Effector memory CD8-positive, alpha-beta T cell (primary cell): ENCODE results near the gene ZBTB4.

ENCODE experiments used
- ATAC-seq: fragments of 150-1000 bp; cut with Tn5 transposase; replicated peaks from 2 replicates; pipeline ENCODE4 v1.10.0; 2021; ENCODE audit warnings: mild to moderate bottlenecking, moderate library complexity
- DNase-seq, 3 experiments: peaks; one replicate each; pipeline ENCODE4 v3.0.0; 2021
- H3K27ac Mint-ChIP-seq, 2 donors: one replicate each; pipeline ENCODE4 v1.8.0; 2022; ENCODE audit warnings: mild to moderate bottlenecking in 2 of 2, mixed read lengths in 2 of 2, moderate library complexity in 2 of 2
- H3K27me3 Mint-ChIP-seq, 2 donors: one replicate each; pipeline ENCODE4 v1.8.0; 2022; ENCODE audit warnings: mixed read lengths in 2 of 2
- H3K36me3 Mint-ChIP-seq: one replicate; pipeline ENCODE4 v1.8.0; 2022; ENCODE audit warnings: mild to moderate bottlenecking, moderate library complexity, mixed read lengths; ENCODE audit not compliant: insufficient read depth
- H3K4me1 Mint-ChIP-seq, 2 donors: one replicate each; pipeline ENCODE4 v1.8.0; 2022; ENCODE audit warnings: low read depth in 2 of 2, mixed read lengths in 2 of 2
- H3K4me3 Mint-ChIP-seq, 2 donors: one replicate each; pipeline ENCODE4 v1.8.0; 2022; ENCODE audit warnings: mild to moderate bottlenecking in 2 of 2, mixed read lengths in 2 of 2, moderate library complexity in 2 of 2
- H3K9me3 Mint-ChIP-seq, 2 donors: one replicate each; pipeline ENCODE4 v1.8.0; 2022; ENCODE audit warnings: mixed read lengths in 2 of 2

ZBTB4 gene

GRCh38 chr17:7502171-7502847 lies 22.9 kb upstream of the ZBTB4 start:
- Mint-ChIP-seq H3K36me3 (peaks cover 100% of the 10 kb centered on the region), H3K4me3 (no peak overlapping the region), H3K27me3 (no peaks in the 10 kb centered on the region), H3K27ac (peak overlapping the region; percentile 41 to 65), H3K9me3 (no peaks in the 10 kb centered on the region), H3K4me1 (no peaks in the 10 kb centered on the region)
- DNase-seq = no peak
- ATAC-seq = peak; percentile 7

- Mint-ChIP-seq H3K36me3 (peaks cover 100% of the 10 kb centered on the region), H3K27ac (peak overlapping the region in 1 of 2 donors; percentile 27), H3K4me1 (peaks cover 0 to 2% of the 10 kb centered on the region in 2 donors), H3K9me3 (no peaks in the 10 kb centered on the region), H3K4me3 (no peak overlapping the region), H3K27me3 (no peaks in the 10 kb centered on the region)
- ATAC-seq (no peak), DNase-seq (no peak)
Observed at GRCh38 chr17:7501729-7502128, 22.3 kb upstream of the ZBTB4 start.

- DNase-seq = no peak
- H3K27me3 Mint-ChIP-seq = no peaks in the 10 kb centered on the region
Observed at GRCh38 chr17:7499161-7499560, 19.7 kb upstream of the ZBTB4 start.

GRCh38 chr17:7497636-7498035 lies 18.2 kb upstream of the ZBTB4 start:
- Mint-ChIP-seq H3K4me1 (peaks cover 15 to 27% of the 10 kb centered on the region in 2 donors), H3K27me3 (no peaks in the 10 kb centered on the region), H3K4me3 (no peak overlapping the region), H3K36me3 (peaks cover 93% of the 10 kb centered on the region), H3K27ac (peak overlapping the region in 1 of 2 donors; percentile 95), H3K9me3 (no peaks in the 10 kb centered on the region)
- ATAC-seq (no peak), DNase-seq (no peak)

More at GRCh38 chr17:7499161-7499560, 19.7 kb upstream of the ZBTB4 start:
- Mint-ChIP-seq H3K36me3 (peaks cover 99% of the 10 kb centered on the region), H3K27ac (peak overlapping the region in 1 of 2 donors; percentile 49), H3K4me1 (peaks cover 6 to 17% of the 10 kb centered on the region in 2 donors), H3K4me3 (peak overlapping the region in 1 of 2 donors; percentile 36), H3K9me3 (no peaks in the 10 kb centered on the region)
- no peak for ATAC-seq

GRCh38 chr17:7497228-7497627 lies 17.8 kb upstream of the ZBTB4 start:
- peak overlapping the region in 1 of 2 donors; percentile 53 for H3K4me3 Mint-ChIP-seq
- peaks cover 15 to 27% of the 10 kb centered on the region in 2 donors for H3K4me1 Mint-ChIP-seq
- no peak for DNase-seq
- H3K9me3 Mint-ChIP-seq = no peaks in the 10 kb centered on the region
- H3K27me3 Mint-ChIP-seq = no peaks in the 10 kb centered on the region
- peaks cover 91% of the 10 kb centered on the region for H3K36me3 Mint-ChIP-seq
- H3K27ac Mint-ChIP-seq = peak overlapping the region in 1 of 2 donors; percentile 95
- ATAC-seq = peak; percentile 5

GRCh38 chr17:7496470-7497183 lies 17.2 kb upstream of the ZBTB4 start:
- peaks cover 91% of the 10 kb centered on the region for H3K36me3 Mint-ChIP-seq
- H3K9me3 Mint-ChIP-seq = no peaks in the 10 kb centered on the region
- H3K4me3 Mint-ChIP-seq = peak overlapping the region in 1 of 2 donors; percentile 53
- DNase-seq (no peak), ATAC-seq (peak; percentile 14)
- H3K27ac Mint-ChIP-seq = peak overlapping the region in 1 of 2 donors; percentile 95
- peaks cover 17 to 33% of the 10 kb centered on the region in 2 donors for H3K4me1 Mint-ChIP-seq
- no peaks in the 10 kb centered on the region for H3K27me3 Mint-ChIP-seq

GRCh38 chr17:7495906-7496434 lies 16.5 kb upstream of the ZBTB4 start:
- DNase-seq (no peak), ATAC-seq (no peak)
- H3K4me3 Mint-ChIP-seq = peak overlapping the region in 1 of 2 donors; percentile 53
- H3K36me3 Mint-ChIP-seq = peaks cover 91% of the 10 kb centered on the region
- no peaks in the 10 kb centered on the region for H3K27me3 Mint-ChIP-seq
- H3K27ac Mint-ChIP-seq = peak overlapping the region in 1 of 2 donors; percentile 95
- peaks cover 22 to 37% of the 10 kb centered on the region in 2 donors for H3K4me1 Mint-ChIP-seq
- no peaks in the 10 kb centered on the region for H3K9me3 Mint-ChIP-seq

GRCh38 chr17:7493941-7494340 lies 14.5 kb upstream of the ZBTB4 start:
- peaks cover 84% of the 10 kb centered on the region for H3K36me3 Mint-ChIP-seq
- no peak overlapping the region for H3K4me3 Mint-ChIP-seq
- H3K4me1 Mint-ChIP-seq = peaks cover 36 to 56% of the 10 kb centered on the region in 2 donors
- no peak for ATAC-seq
- no peak for DNase-seq
- H3K27me3 Mint-ChIP-seq = no peaks in the 10 kb centered on the region
- H3K9me3 Mint-ChIP-seq = no peaks in the 10 kb centered on the region
- H3K27ac Mint-ChIP-seq = peak overlapping the region in 1 of 2 donors; percentile 95

- peaks cover 81% of the 10 kb centered on the region for H3K36me3 Mint-ChIP-seq
Observed at GRCh38 chr17:7491583-7491982, 12.2 kb upstream of the ZBTB4 start.

GRCh38 chr17:7490144-7490543 lies 10.7 kb upstream of the ZBTB4 start:
- Mint-ChIP-seq H3K27ac (no peak overlapping the region), H3K4me3 (no peak overlapping the region), H3K36me3 (peaks cover 79% of the 10 kb centered on the region), H3K9me3 (no peaks in the 10 kb centered on the region), H3K4me1 (peaks cover 57 to 73% of the 10 kb centered on the region in 2 donors), H3K27me3 (no peaks in the 10 kb centered on the region)
- DNase-seq (no peak), ATAC-seq (no peak)

More at GRCh38 chr17:7491583-7491982, 12.2 kb upstream of the ZBTB4 start:
- peak overlapping the region in 1 of 2 donors; percentile 47 for H3K27ac Mint-ChIP-seq
- no peak for DNase-seq
- H3K4me3 Mint-ChIP-seq = peak overlapping the region in 1 of 2 donors; percentile 14
- no peak for ATAC-seq
- H3K27me3 Mint-ChIP-seq = no peaks in the 10 kb centered on the region
- H3K4me1 Mint-ChIP-seq = peaks cover 50 to 67% of the 10 kb centered on the region in 2 donors
- H3K9me3 Mint-ChIP-seq = no peaks in the 10 kb centered on the region

- peaks cover 72% of the 10 kb centered on the region for H3K36me3 Mint-ChIP-seq
- H3K4me3 Mint-ChIP-seq = peak overlapping the region; percentile 99
- DNase-seq = no peak
- H3K9me3 Mint-ChIP-seq = no peaks in the 10 kb centered on the region
- no peak for ATAC-seq
- H3K4me1 Mint-ChIP-seq = peaks cover 67 to 69% of the 10 kb centered on the region in 2 donors
- peak overlapping the region; percentile 100 for H3K27ac Mint-ChIP-seq
- no peaks in the 10 kb centered on the region for H3K27me3 Mint-ChIP-seq
Observed at GRCh38 chr17:7486181-7486580, 6.8 kb upstream of the ZBTB4 start.

- ATAC-seq (no peak), DNase-seq (no peak)
- peaks cover 65 to 66% of the 10 kb centered on the region in 2 donors for H3K4me1 Mint-ChIP-seq
- H3K9me3 Mint-ChIP-seq = no peaks in the 10 kb centered on the region
- H3K4me3 Mint-ChIP-seq = peak overlapping the region; percentile 99
- H3K36me3 Mint-ChIP-seq = peaks cover 69% of the 10 kb centered on the region
- H3K27ac Mint-ChIP-seq = peak overlapping the region; percentile 100
- H3K27me3 Mint-ChIP-seq = no peaks in the 10 kb centered on the region
Observed at GRCh38 chr17:7484919-7485377, 5.5 kb upstream of the ZBTB4 start.

- peaks cover 61 to 63% of the 10 kb centered on the region in 2 donors for H3K4me1 Mint-ChIP-seq
- H3K4me3 Mint-ChIP-seq = peak within 1 kb of the TSS; percentile 99
- peak; percentile 66 for ATAC-seq
- H3K27me3 Mint-ChIP-seq = no peaks in the 10 kb centered on the region
- H3K9me3 Mint-ChIP-seq = no peaks in the 10 kb centered on the region
- H3K27ac Mint-ChIP-seq = peak within 1 kb of the TSS; percentile 100
- DNase-seq = peak; percentile 98 to 99 (median 99)
- H3K36me3 Mint-ChIP-seq = peaks cover 68% of the 10 kb centered on the region
Observed at GRCh38 chr17:7484067-7484918, 4.9 kb upstream of the ZBTB4 start, which contains the start of gene POLR2A. TSS of gene POLR2A (plus strand) at chr17:7484366.
